ENCODE results near the gene KCNH2.

DNA sequence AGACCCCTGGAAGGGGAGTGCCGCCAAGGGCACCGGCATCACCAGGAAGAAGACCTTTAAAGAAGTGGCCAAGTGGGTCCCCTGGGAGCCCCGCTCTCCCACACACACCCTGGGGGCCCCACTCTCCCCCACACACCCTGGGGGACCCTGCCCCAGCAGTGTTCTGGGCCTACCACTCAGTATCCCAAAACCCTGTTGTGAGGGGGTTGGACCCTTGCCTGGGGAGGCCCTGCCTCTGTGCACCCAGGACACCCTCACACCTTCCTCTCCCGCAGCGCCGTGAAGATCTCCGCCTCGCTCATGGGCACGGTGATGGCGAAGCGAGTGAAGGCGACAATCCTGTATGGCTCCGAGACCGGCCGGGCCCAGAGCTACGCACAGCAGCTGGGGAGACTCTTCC is 23.4 kb upstream of the KCNH2 start:
- TF ChIP-seq, protein P1, sequence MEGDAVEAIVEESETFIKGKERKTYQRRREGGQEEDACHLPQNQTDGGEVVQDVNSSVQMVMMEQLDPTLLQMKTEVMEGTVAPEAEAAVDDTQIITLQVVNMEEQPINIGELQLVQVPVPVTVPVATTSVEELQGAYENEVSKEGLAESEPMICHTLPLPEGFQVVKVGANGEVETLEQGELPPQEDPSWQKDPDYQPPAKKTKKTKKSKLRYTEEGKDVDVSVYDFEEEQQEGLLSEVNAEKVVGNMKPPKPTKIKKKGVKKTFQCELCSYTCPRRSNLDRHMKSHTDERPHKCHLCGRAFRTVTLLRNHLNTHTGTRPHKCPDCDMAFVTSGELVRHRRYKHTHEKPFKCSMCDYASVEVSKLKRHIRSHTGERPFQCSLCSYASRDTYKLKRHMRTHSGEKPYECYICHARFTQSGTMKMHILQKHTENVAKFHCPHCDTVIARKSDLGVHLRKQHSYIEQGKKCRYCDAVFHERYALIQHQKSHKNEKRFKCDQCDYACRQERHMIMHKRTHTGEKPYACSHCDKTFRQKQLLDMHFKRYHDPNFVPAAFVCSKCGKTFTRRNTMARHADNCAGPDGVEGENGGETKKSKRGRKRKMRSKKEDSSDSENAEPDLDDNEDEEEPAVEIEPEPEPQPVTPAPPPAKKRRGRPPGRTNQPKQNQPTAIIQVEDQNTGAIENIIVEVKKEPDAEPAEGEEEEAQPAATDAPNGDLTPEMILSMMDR (IDR thresholded peaks at IDR 0.05), result no peak
- no peak for TF ChIP-seq POLR2A (IDR thresholded peaks at IDR 0.05)

Measured in adrenal gland (tissue), 5 donors.